ENCODE data around the gene AKAP13. TPM values are rescaled to one million over a fixed set of nuclear protein-coding genes. Genes with fewer than 3 reads are reported as not detected.

AKAP13 gene
- total and polyA plus RNA-seq, 3 donors from 2014 or later, result 79.5 to 207 (median 187) TPM

DNA sequence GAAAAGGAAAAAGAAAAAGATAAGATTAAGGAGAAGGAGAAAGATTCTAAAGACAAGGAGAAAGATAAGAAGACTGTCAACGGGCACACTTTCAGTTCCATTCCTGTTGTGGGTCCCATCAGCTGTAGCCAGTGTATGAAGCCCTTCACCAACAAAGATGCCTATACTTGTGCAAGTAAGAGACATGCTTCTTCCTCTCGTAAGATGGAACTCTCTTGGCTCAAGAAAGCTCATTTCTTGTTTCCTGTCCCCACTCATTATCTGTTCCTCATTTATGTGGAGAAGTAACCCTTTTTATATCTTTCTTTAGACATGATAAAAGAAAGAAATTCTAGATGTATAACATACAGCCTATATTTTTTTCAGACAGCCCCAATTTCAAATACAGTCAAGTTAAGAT, 312.9 kb downstream of the AKAP13 start:
- Histone ChIP-seq H3K4me1 (peaks cover 42% of the 10 kb centered on the region), H3K36me3 (ENCODE audit: low read depth, missing control alignments) (no peaks in the 10 kb centered on the region), H3K27me3 (no peaks in the 10 kb centered on the region), H3K4me3 (no peak overlapping the region), H3K9me3 (no peaks in the 10 kb centered on the region), H3K27ac (peak overlapping the region in 1 of 2 donors; percentile 80)
- 45 to 65% methylated on average over 2 of the region's 2 CpGs for WGBS, 2 donors
- intact Hi-C loops (cut with DNase I; ENCODE audit: low total_unique reads), result no loop called here
- DNase-seq, result no peak
- TF ChIP-seq, protein P1, sequence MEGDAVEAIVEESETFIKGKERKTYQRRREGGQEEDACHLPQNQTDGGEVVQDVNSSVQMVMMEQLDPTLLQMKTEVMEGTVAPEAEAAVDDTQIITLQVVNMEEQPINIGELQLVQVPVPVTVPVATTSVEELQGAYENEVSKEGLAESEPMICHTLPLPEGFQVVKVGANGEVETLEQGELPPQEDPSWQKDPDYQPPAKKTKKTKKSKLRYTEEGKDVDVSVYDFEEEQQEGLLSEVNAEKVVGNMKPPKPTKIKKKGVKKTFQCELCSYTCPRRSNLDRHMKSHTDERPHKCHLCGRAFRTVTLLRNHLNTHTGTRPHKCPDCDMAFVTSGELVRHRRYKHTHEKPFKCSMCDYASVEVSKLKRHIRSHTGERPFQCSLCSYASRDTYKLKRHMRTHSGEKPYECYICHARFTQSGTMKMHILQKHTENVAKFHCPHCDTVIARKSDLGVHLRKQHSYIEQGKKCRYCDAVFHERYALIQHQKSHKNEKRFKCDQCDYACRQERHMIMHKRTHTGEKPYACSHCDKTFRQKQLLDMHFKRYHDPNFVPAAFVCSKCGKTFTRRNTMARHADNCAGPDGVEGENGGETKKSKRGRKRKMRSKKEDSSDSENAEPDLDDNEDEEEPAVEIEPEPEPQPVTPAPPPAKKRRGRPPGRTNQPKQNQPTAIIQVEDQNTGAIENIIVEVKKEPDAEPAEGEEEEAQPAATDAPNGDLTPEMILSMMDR (IDR thresholded peaks at IDR 0.05), result no peak
- TF ChIP-seq POLR2A (IDR thresholded peaks at IDR 0.05), result no peak

DNA sequence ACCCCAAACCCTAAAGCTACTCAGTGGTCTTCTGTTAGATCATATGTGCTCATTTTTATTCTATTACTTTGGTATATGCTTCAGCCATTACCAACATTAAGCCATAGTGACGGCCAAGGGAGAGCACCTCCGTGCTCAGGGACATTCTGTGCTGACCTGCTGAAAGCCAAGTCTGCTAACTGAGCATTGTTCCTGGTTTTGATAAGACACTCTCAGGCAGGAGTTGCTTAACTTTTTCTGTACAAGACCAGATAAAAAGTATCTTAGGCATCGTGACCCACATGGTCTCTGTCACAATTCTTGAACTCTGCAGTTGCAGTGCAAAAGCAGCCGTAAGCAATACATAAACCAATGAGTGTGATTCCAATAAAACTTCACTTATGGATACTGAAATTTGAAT, 313.7 kb downstream of the AKAP13 start:
- no peaks in the 10 kb centered on the region for H3K9me3 ChIP-seq
- 34 to 45% methylated on average over 4 of the region's 4 CpGs for WGBS, 2 donors
- no peak overlapping the region for H3K4me3 ChIP-seq
- DNase-seq, result peak; percentile 57
- H3K36me3 ChIP-seq (ENCODE audit: low read depth, missing control alignments), result no peaks in the 10 kb centered on the region
- peaks cover 35% of the 10 kb centered on the region for H3K4me1 ChIP-seq
- H3K27me3 ChIP-seq, result no peaks in the 10 kb centered on the region
- TF ChIP-seq, protein P1 (IDR thresholded peaks at IDR 0.05), result no peak
- TF ChIP-seq POLR2A (IDR thresholded peaks at IDR 0.05), result no peak
- peak overlapping the region in 1 of 2 donors; percentile 80 for H3K27ac ChIP-seq
- intact Hi-C loops (cut with DNase I; ENCODE audit: low total_unique reads), result no loop called here

DNA sequence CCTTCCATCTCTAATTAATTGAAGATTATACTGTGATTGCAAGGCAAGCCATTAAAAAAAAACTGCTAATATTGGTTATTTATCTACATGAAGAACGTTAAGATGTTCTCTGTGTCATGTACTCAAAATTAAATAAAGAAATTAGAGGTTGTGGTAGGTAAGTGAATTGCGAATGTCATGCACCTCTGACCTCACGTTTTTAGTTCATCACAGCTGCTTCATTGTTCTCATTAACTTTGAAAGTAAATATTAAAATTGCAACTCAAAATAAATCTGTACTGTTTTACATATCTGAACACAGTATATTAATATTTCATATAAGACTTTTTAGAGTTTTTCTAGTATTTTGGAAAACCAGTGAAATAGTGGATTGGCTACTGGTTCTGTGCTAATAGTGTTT, 320.4 kb downstream of the AKAP13 start:
- Histone ChIP-seq H3K9me3 (no peaks in the 10 kb centered on the region), H3K4me3 (no peak overlapping the region), H3K27me3 (no peaks in the 10 kb centered on the region), H3K27ac (no peak overlapping the region), H3K36me3 (ENCODE audit: low read depth, missing control alignments) (no peaks in the 10 kb centered on the region), H3K4me1 (peaks cover 22% of the 10 kb centered on the region)
- WGBS, 2 donors, result 76 to 78% methylated on average over 3 of the region's 3 CpGs
- TF ChIP-seq, protein P1 (IDR thresholded peaks at IDR 0.05), result no peak
- no peak for TF ChIP-seq POLR2A (IDR thresholded peaks at IDR 0.05)
- no peak for DNase-seq
- intact Hi-C loops (cut with DNase I; ENCODE audit: low total_unique reads), result no loop called here

DNA sequence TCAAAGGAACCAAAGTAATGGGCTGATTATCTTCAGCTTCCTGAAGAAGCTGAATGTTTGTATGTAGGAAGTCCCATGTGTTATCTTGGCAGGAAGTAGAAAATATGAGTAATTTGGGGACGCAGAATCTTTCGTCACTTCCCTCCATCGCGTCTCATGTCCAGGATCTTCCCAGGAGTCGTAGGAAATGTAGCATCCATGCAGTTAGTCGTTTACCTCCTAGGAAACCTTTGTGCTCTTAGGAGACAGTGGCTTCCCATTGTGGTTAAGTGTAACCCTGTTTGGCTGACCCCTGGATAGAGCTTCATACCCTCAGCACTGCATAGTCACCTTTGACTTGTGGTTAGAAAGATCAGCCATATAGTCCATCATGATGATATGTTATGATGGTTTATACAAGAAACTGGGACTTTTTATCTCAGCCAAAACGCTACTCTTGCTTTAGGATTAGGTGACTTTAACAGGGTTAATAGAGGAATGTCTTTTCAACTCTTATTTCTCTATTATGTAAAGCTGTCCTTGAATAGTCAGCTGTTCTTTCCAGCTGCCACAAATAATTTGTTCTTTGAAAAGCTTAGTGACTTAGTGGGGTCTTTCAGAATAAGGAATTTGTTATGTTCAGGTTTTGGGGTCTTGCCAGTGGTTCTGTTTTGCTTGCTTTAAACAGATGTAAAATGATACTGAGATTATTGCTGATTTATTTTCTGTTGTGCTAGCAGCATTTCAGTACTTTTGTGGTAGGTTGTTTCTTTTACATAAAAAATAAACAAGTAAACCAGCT, 322.1 kb downstream of the AKAP13 start:
- Histone ChIP-seq H3K9me3 (no peaks in the 10 kb centered on the region), H3K27ac (peak overlapping the region; percentile 39 to 91), H3K4me1 (peaks cover 37% of the 10 kb centered on the region), H3K36me3 (ENCODE audit: low read depth, missing control alignments) (no peaks in the 10 kb centered on the region), H3K4me3 (no peak overlapping the region), H3K27me3 (no peaks in the 10 kb centered on the region)
- intact Hi-C loops (cut with DNase I; ENCODE audit: low total_unique reads), result no loop called here
- TF ChIP-seq, protein P1 (IDR thresholded peaks at IDR 0.05), result no peak
- TF ChIP-seq POLR2A (IDR thresholded peaks at IDR 0.05), result no peak
- DNase-seq, result no peak
- WGBS, 2 donors, result 29 to 53% methylated on average over 7 of the region's 7 CpGs

DNA sequence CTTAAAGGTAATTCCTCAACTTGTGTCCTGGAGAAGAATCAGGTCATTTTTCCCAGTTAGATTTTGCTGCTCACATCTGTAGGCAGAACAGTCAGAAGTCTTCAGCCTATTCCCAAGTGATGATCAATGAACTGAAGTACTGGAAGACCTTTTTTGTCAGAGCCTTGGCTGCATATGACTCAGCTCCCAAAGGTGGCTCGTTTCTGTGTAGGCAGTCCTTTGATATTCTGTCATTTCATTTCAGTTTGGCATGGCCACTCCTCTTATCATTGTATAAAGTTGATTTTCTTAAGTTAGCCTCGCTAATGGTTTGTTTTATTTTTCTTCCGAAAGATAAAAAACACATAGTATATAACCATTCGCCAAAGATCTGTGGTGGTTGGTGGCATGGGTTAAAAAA, 323.7 kb downstream of the AKAP13 start:
- DNase-seq, result no peak
- H3K9me3 ChIP-seq, result no peaks in the 10 kb centered on the region
- peaks cover 47% of the 10 kb centered on the region for H3K4me1 ChIP-seq
- 52 to 55% methylated on average over 4 of the region's 4 CpGs for WGBS, 2 donors
- intact Hi-C loops (cut with DNase I; ENCODE audit: low total_unique reads), result no loop called here
- TF ChIP-seq, protein P1 (IDR thresholded peaks at IDR 0.05), result no peak
- no peak for TF ChIP-seq POLR2A (IDR thresholded peaks at IDR 0.05)
- peak overlapping the region; percentile 78 to 91 for H3K27ac ChIP-seq
- H3K4me3 ChIP-seq, result no peak overlapping the region
- H3K36me3 ChIP-seq (ENCODE audit: low read depth, missing control alignments), result no peaks in the 10 kb centered on the region
- H3K27me3 ChIP-seq, result no peaks in the 10 kb centered on the region

Data from testis (tissue), 3 donors.